SK-N-MC (cell line): ENCODE results near the gene DHPS.

Source experiments
- DNase-seq: peaks from one replicate; pipeline ENCODE4 v3.0.0-alpha.2; 2011; ENCODE audit warnings: low read depth, low spot score
- H3K27ac ChIP-seq: fragments of 200-600 bp; sonication (generic); 2 replicates; pipeline ENCODE4 v1.5.1; 2016; ENCODE audit warnings: mixed run types
- H3K36me3 ChIP-seq: fragments of 200-600 bp; sonication (generic); 2 replicates; pipeline ENCODE4 v1.6.1; 2017; ENCODE audit warnings: antibody characterized with exemption, low read length, mixed read lengths; ENCODE audit not compliant: insufficient read depth
- H3K4me3 ChIP-seq: fragments of 200-600 bp; sonication (generic); 2 replicates; pipeline ENCODE4 v1.5.1; 2016
- H3K9ac ChIP-seq: fragments of 200-600 bp; sonication (generic); 2 replicates; pipeline ENCODE4 v1.8.0; 2017; ENCODE audit warnings: mixed run types, mixed read lengths; ENCODE audit not compliant: insufficient read length
- H3K9me3 ChIP-seq: fragments of 200-600 bp; sonication (generic); 2 replicates; pipeline ENCODE4 v1.6.1; 2017; ENCODE audit warnings: low read depth, mild to moderate bottlenecking, antibody characterized with exemption, low read length, moderate library complexity, mixed read lengths
- EZH2 ChIP-seq: fragments of 200-600 bp; sonication (generic); IDR thresholded peaks from one replicate; pipeline ENCODE4 v1.6.1; 2017; ENCODE audit warnings: antibody characterized with exemption
- FOXP2 ChIP-seq: optimal IDR thresholded peaks from 2 replicates; pipeline ENCODE3; 2011; ENCODE audit warnings: mild to moderate bottlenecking, moderate library complexity; ENCODE audit not compliant: insufficient read depth; ENCODE audit errors: extremely low read length, control extremely low read depth
- POLR2AphosphoS5 ChIP-seq: IDR thresholded peaks from 2 replicates; pipeline ENCODE4 v1.6.1; 2012; ENCODE audit warnings: mild to moderate bottlenecking, low read depth, low read length, borderline replicate concordance

DHPS gene

DNA sequence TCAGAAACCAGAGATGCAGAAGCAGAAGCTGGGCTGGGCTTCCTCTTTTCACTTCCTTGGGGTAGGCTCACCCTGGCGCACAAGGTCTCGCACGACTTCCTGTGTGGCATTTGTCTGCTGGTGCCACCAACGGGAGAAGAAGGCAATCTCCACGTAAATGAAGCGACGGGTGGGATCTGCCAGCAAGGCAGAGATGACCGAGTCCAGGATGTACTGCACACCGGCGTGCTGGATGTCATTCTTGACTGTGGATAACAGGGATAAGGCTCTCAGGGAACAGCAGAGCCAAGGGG, 16.5 kb downstream of the DHPS start:
- no peak overlapping the region for H3K4me3 ChIP-seq
- H3K27ac ChIP-seq, result no peak overlapping the region
- DNase-seq, result no peak
- no peaks in the 10 kb centered on the region for H3K9me3 ChIP-seq
- peaks cover 15% of the 10 kb centered on the region; the same call in 1 of the 2 replicates for H3K36me3 ChIP-seq
- H3K9ac ChIP-seq, result no peak overlapping the region
- TF ChIP-seq FOXP2 (no peak), EZH2 (no peak), POLR2AphosphoS5 (no peak)

DNA sequence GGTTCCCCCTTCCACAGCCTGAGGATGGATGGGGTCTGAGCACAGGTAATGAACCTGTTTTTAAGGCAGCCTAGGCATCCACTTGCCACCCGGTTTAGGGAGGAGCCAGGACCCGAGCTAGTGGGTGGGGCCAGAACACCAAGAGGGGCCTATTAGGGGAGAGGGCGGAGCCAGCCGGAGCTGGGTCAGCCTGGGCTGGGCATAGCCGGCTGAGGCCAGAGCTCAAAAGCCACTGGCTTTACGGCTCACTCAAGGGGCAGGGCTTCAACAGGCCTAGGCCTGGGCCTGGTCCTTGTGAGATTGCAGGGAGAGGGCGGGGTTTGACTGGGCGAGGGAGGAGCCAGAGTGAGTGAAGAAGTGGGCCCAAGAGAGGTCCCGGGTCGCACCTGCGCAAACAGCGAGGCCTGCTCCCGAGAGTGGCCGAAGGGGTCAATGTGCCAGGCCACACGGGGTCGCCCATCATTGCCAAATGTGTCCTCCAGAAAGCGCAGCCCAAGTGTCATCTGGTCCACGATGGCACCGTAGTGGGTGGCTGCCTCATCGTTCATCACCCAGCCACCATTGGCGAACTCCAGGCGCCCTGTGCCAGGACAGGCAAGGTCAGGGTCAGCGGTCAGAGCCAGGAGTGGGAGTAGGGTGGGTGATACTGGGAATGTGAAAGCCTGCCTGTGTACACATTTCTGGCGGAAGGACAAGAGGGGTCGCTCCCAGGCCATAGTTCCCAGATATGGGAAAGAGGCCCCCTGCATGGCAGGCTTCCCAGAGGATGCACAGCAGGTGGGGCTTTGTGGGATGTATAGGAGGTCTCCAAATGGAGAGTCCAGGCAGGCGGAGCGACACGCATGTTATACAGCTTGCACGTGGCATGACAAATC, 17.0 kb downstream of the DHPS start:
- Histone ChIP-seq H3K9me3 (no peaks in the 10 kb centered on the region), H3K27ac (no peak overlapping the region), H3K4me3 (no peak overlapping the region), H3K36me3 (peaks cover 15% of the 10 kb centered on the region; the same call in 1 of the 2 replicates), H3K9ac (no peak overlapping the region)
- TF ChIP-seq EZH2 (no peak), FOXP2 (no peak), POLR2AphosphoS5 (no peak)
- no peak for DNase-seq

- H3K27ac ChIP-seq, result no peak overlapping the region
- TF ChIP-seq EZH2 (no peak), POLR2AphosphoS5 (no peak), FOXP2 (no peak)
- DNase-seq, result no peak
- H3K4me3 ChIP-seq, result no peak overlapping the region
- H3K36me3 ChIP-seq, result peaks cover 18% of the 10 kb centered on the region; the same call in 1 of the 2 replicates
- H3K9ac ChIP-seq, result no peak overlapping the region
- no peaks in the 10 kb centered on the region for H3K9me3 ChIP-seq
Observed at GRCh38 chr19:12660980-12661379, 20.7 kb downstream of the DHPS start.

GRCh38 chr19:12657966-12658365, 23.7 kb downstream of the DHPS start:
- H3K4me3 ChIP-seq, result no peak overlapping the region
- no peak overlapping the region for H3K27ac ChIP-seq
- no peaks in the 10 kb centered on the region for H3K9me3 ChIP-seq
- DNase-seq, result no peak
- TF ChIP-seq POLR2AphosphoS5 (no peak), EZH2 (no peak), FOXP2 (no peak)
- no peak overlapping the region for H3K9ac ChIP-seq
- peaks cover 9% of the 10 kb centered on the region; the same call in 1 of the 2 replicates for H3K36me3 ChIP-seq

DNA sequence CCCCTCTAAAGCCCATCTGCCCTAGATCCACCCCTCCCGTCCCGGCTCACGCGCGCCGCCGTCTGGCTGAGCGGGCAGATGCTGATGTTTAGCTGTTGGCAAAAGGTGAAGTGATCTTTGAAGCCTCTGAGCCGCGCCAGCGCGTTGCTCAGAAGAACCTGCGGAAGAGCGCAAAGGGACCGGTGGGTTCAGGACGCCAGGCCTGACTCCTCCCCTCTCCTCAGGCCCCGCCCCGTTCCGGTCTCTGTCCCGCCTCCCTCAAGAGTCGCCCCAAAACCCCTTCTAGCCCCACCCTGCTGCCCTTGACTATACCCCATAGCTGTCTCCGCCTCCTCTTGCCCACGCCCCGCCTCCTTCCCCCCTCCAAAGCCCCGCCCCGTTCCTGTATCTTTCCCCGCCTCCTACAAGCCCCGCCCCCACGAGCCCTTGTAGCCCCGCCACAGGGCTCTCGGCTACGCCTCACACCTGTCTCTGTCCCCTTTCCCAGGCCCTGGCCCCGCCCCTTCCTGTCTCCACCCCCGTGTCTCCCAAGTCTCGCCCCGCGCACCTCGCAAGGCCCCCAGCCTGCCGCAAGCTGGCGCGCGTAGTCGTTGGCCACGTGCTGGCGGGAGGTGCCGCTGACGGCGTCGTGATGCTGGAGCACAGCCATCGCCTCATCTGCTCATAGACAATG, 24.6 kb downstream of the DHPS start:
- H3K27ac ChIP-seq, result no peak overlapping the region
- TF ChIP-seq POLR2AphosphoS5, result no peak
- TF ChIP-seq FOXP2, result no peak
- no peak for TF ChIP-seq EZH2
- DNase-seq, result no peak
- no peaks in the 10 kb centered on the region for H3K9me3 ChIP-seq
- H3K9ac ChIP-seq, result no peak overlapping the region
- no peak overlapping the region for H3K4me3 ChIP-seq
- H3K36me3 ChIP-seq, result peaks cover 9% of the 10 kb centered on the region; the same call in 1 of the 2 replicates

- Histone ChIP-seq H3K27ac (no peak overlapping the region), H3K9me3 (no peaks in the 10 kb centered on the region), H3K36me3 (peaks cover 3% of the 10 kb centered on the region; the same call in 1 of the 2 replicates), H3K9ac (no peak overlapping the region), H3K4me3 (no peak overlapping the region)
- no peak for DNase-seq
- TF ChIP-seq FOXP2, result no peak
- no peak for TF ChIP-seq POLR2AphosphoS5
- TF ChIP-seq EZH2, result no peak
Observed at GRCh38 chr19:12655546-12655945, 26.1 kb downstream of the DHPS start.

- DNase-seq, result no peak
- TF ChIP-seq EZH2 (no peak), FOXP2 (no peak), POLR2AphosphoS5 (no peak)
Observed at GRCh38 chr19:12652219-12652618, 29.5 kb downstream of the DHPS start.

GRCh38 chr19:12649941-12650340, 31.7 kb downstream of the DHPS start:
- TF ChIP-seq POLR2AphosphoS5 (no peak), FOXP2 (no peak), EZH2 (no peak)
- H3K9me3 ChIP-seq, result no peaks in the 10 kb centered on the region
- DNase-seq, result no peak
- H3K4me3 ChIP-seq, result no peak overlapping the region
- H3K27ac ChIP-seq, result no peak overlapping the region
- no peak overlapping the region for H3K9ac ChIP-seq
- H3K36me3 ChIP-seq, result no peaks in the 10 kb centered on the region

More at GRCh38 chr19:12652219-12652618, 29.5 kb downstream of the DHPS start:
- no peak overlapping the region for H3K9ac ChIP-seq
- H3K27ac ChIP-seq, result no peak overlapping the region
- no peaks in the 10 kb centered on the region; the same call in 1 of the 2 replicates for H3K36me3 ChIP-seq
- no peaks in the 10 kb centered on the region for H3K9me3 ChIP-seq
- no peak overlapping the region for H3K4me3 ChIP-seq

DNA sequence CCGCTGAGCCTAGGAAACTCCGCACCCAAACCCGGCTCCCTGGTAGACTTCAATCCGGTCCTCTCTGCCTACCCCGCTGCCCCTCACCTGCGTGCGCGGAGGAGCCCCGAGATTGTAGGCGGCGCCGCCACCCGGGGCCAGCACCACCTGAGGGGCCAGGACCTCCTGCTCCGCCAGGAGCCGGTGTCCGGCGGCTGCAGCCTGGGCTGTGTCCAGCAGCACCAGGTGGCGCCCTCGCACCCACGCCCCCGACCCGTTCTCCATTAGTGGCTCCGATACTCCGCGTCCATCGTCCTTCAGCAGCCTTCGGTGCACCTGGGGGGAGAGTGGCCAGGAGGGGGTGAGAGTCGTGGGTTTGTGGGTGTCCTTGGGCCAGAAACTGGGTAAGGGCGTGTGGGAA, 33.6 kb downstream of the DHPS start:
- Histone ChIP-seq H3K36me3 (no peaks in the 10 kb centered on the region), H3K4me3 (no peak overlapping the region), H3K9ac (no peak overlapping the region), H3K27ac (no peak overlapping the region), H3K9me3 (no peaks in the 10 kb centered on the region)
- no peak for DNase-seq
- TF ChIP-seq EZH2 (no peak), POLR2AphosphoS5 (no peak), FOXP2 (no peak)
